ENCODE data around the gene LPIN1.

GRCh38 chr2:11764359-11764758 lies 17.9 kb downstream of the LPIN1 start:
- TF ChIP-seq POLR2A (IDR thresholded peaks at IDR 0.05), result no peak
- TF ChIP-seq POLR2AphosphoS5 (IDR thresholded peaks at IDR 0.05), result no peak

Data from breast epithelium (tissue), 3 donors.